HG02973 (cell line): ENCODE data around the gene ERC2.

Source experiments
- ATAC-seq: cut with Tn5 transposase; IDR thresholded peaks from one replicate; pipeline ENCODE4 v1.9.1; 2021; ENCODE audit warnings: moderate library complexity; ENCODE audit not compliant: unreplicated experiment

Gene ERC2

GRCh38 chr3:56369914-56370313 lies 98.4 kb downstream of the ERC2 start:
- ATAC-seq: no peak

DNA sequence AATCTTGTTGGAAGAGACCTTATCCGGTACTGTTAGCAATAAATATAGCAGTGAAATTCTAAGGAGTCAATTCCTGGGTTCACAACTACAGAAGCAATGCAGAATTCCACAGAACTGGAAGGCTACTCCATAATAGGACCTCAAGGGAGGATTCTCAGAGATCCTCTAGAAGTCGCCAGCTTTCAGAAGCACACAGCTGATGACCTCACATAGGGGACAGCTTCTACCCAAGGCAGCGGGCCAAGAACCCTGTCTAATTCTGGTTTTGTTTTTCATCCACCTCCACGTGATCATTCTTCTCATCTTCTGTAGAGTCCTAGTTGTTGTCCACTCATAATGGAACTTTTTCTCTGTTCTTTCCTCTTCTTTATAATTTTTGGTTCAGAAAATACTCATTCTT lies 99.4 kb downstream of the ERC2 start:
- no peak for ATAC-seq

GRCh38 chr3:56366641-56367162 lies 101.6 kb downstream of the ERC2 start:
- ATAC-seq: no peak

DNA sequence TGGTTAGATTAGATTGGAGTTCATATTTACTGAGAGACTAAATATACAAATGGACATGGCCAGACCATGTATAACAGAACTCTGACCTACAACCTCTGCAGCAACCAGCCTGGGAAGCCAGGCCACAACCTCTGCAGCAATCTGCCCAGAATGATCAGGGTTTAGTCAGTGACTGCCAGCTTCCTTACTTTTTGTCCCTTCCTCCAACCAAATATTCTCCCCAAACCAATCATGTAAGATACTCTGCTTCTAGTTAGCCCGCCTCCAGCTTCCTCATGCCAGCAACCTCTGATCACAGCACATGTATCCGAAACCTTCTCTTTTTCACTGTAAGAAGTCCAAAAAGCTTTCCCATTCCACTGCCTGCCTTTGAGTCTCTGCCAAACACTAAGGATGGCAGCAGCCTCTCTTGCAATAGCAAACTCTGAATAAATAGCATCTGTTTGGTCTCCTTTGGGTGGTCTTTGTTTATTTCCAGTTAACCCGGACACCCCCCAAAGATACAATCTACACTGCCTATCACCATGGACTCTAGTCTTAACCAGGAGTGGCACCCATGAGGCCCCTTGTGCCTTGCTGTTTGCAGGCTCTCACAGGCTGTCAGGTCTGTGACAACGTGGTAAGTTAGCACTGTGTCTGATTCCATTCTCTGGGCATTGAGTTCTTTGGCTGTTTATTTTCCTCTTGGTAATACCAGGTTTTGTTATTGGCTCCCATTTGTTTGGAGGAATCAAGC lies 102.2 kb downstream of the ERC2 start:
- no peak for ATAC-seq

GRCh38 chr3:56364665-56365064 lies 103.6 kb downstream of the ERC2 start:
- ATAC-seq: no peak

GRCh38 chr3:56363720-56364119 lies 104.5 kb downstream of the ERC2 start:
- no peak for ATAC-seq

DNA sequence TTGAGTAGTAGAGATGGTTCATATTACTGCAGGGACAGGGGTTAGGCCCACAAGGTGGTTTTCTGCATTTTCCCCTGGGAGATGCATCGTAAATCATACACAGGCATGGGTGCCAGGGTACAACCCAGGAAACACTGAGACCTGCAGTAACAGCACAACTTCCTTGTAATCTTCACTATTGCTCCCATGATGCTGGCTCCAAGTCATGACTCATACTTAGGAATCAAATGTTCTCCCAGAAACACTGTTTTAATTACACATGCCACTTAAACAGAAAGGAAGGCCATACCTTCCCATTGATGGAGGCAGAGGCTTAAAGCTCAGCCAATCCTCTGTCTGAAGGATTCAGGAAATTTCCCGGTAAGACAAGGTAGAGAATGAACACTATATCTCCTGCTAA lies 106.5 kb downstream of the ERC2 start:
- no peak for ATAC-seq

DNA sequence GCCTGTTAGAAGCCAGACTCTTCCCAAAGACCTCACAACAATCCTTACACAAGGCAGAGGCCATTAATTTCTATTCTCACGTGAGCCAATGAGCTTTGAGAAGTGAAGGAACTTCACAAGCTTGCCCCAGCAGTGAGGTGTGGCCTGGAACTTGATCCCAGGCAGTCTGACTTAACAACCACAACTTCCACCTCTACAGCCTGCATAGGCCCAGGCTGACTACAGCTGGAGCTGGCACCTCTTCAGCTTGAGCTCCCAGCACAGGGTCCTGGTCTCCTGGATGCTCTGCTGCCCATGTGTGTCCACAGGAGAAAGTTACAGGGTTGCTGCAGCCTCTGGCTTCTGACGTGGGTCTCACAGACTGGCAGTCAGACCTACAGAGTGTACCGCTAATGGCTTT lies 111.0 kb downstream of the ERC2 start:
- ATAC-seq: no peak

GRCh38 chr3:56356808-56357207 lies 111.5 kb downstream of the ERC2 start:
- ATAC-seq: no peak

- no peak for ATAC-seq
Measured at GRCh38 chr3:56355570-56356185, 112.6 kb downstream of the ERC2 start.

DNA sequence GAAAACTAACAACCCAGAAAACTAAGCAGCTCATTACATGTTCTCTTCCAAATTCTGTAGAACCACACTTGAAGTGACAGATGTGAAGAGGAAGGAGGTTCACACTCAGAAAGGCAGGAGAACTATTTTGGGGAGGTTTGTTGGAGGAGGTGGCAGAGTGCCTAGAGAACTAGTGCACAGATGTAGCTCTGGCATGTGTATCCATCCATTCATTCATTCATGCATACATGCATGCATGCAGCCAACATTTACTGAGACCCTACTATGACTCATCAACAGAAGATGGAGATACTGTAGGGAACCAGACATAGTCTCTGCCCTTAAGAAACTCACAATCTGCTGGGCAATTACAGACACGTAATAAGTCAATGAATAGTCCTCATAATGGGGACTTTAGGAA lies 116.7 kb downstream of the ERC2 start:
- ATAC-seq: no peak

DNA sequence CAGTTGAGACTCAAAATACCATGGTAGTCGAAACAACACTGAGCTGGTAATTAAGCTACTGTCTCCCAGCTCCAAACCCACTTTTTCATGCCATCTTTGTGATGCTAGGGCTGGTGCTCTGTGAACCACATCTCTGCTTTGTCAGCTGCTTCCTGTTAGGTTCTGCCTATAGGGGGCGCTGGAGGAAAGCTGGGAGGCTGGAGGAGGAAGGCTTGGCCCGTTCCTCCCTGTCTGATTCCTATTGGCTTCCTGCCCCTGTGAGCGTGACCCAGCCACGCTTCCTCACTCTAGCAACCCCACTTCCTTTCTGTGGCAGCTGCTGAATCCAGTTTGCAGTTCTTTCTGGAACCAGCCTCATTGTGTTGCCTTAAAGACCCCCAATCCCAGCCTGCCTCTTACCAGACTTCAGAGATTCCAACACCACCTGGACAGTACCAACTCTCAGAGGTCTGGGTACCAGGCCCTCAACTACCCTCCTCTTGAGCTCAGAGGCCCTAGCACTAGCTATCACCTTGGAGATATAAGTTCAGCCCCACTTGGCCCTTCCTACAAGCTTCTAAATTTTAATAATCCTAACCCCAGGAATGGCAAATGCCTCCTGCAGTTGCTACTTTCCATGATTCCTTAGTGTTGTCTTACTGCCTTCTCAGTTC lies 120.9 kb downstream of the ERC2 start:
- ATAC-seq: no peak

- ATAC-seq: no peak
Measured at GRCh38 chr3:56342475-56342874, 125.8 kb downstream of the ERC2 start.

DNA sequence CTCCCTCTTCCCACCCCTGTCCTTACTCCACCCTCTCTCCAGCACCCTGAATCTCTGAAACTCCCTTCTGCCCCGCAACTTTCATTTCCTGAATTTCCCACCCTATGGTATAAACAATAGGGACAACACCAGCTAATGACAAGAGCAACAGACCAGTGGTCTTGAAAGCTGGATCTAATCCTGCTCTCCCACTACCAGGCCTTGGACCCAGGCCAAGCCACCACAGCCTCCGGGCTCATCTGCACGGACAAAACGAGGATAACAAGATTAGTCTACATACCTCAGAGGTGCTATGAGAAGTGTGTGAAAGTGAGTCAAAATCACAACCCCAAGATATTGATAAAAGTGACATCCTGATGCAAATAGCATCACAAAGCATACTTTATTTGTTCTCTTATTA lies 128.6 kb downstream of the ERC2 start:
- ATAC-seq: no peak

GRCh38 chr3:56339244-56339643 lies 129.0 kb downstream of the ERC2 start:
- ATAC-seq: no peak

- no peak for ATAC-seq
Measured at GRCh38 chr3:56336023-56336422, 132.2 kb downstream of the ERC2 start.

DNA sequence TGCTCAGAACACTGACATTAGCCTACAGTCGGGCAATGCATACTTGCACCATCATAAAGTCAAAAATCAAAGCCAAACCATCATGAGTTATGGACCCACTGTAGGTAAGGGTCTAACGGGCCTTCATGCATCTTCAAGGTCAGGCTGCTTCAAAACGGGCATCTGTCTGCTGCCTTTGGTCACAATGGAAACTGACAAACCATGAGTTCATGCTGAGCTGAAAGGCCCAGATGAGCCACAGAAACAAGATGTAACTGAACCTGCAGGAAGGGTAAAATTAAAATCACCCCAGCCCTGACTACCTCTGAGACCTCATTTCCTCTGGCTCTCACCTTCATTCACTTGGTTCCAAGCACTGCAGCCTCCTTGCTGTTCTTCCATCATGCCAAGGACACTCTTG lies 143.8 kb downstream of the ERC2 start:
- ATAC-seq: no peak

DNA sequence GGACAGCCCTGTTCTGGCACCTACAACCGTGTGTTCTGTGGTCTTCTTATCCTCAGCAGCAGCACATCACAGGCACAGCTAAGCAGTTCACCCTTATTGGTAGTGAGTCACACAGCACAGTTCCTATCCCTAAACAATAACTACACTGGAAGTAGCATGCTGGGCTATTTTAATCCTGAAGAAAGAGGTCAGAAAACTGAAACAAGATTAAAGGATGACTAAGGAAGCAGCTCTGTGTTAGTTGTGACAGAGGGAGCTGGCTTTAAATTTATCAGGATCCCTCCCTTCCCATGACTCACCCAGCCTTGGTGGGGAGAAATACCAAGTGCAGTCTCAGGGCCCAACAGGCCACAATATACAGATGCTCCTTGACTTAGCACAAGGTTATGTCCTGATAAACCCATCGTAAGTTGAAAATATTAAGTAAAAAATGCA lies 144.3 kb downstream of the ERC2 start:
- no peak for ATAC-seq

DNA sequence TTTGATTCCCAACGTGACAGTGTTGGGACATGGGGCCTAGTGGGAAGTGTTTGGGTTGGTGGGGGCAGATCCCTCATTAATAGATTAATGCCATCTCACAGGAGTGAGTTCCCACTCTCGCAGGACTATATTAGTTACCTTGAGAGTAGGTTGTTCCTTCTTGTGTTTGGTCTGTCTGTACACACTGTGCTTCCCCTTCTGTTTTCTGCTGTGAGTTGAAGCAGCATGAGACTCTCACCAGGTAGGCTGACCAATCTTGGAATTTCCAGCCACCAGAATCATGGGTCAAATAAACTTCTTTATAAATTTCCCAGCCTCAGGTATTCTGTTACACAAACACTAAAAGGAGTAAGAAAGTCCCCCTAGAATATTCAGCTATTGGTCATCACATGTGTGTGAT lies 145.4 kb downstream of the ERC2 start:
- no peak for ATAC-seq

- no peak for ATAC-seq
Measured at GRCh38 chr3:56321892-56322291, 146.4 kb downstream of the ERC2 start.

DNA sequence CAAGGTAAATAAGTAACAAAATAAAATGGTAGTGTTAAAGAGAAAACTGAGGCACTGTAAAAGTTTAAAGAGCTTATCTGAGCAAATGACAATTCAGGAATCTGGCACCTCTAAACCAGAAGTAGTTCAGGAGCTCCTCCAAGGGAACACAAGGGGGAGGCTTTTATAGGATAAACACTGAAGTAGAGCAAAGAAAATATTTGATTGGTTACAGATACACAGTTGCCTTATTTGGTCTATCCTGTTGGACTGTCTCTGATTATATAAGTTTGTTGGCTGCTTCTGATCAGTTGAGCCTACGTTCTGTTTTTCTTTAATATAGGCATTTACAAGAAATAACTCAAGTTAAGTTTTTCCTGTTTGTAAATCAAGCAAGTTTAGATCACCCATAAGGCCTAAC lies 146.9 kb downstream of the ERC2 start:
- no peak for ATAC-seq

DNA sequence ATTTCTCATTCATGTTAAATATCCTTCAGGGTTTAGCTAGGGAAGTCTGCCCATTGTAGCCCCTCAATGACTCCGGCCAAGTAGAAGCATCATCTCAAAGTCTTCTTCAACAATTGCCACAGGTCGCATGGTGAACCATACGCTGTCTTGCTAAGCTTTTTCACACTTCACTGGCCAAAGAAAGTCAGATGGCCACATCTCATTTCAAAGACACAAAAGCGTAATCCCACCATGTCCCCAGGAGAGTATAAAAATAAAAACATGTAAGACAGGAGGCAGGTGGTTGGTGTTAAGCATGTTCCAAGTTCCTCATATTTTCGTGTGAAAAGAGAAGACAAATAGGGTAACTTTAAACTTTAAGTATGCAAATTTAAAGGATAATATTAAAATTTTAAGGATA lies 147.4 kb downstream of the ERC2 start:
- ATAC-seq: no peak
